ENCODE measurements around the gene CRYBA2.

CRYBA2 gene

GRCh38 chr2:218984239-218985020, 8.8 kb downstream of the CRYBA2 start:
- H3K27ac ChIP-seq = no peak overlapping the region

GRCh38 chr2:218983934-218984238, 9.3 kb downstream of the CRYBA2 start:
- Histone ChIP-seq H3K9me3 (ENCODE audit: low read depth, low read length) (no peaks in the 10 kb centered on the region), H3K36me3 (ENCODE audit: insufficient read depth, low read length) (no peaks in the 10 kb centered on the region), H3K4me3 (peak overlapping the region; percentile 71), H3K27ac (no peak overlapping the region), H3K9ac (ENCODE audit: insufficient read length) (no peak overlapping the region)
- TF ChIP-seq FOXP2 (optimal IDR thresholded peaks at IDR 0.05; ENCODE audit: control extremely low read depth, extremely low read length, insufficient read depth) = no peak
- DNase-seq (ENCODE audit: low read depth, low spot score) = no peak

More at GRCh38 chr2:218984239-218985020, 8.8 kb downstream of the CRYBA2 start:
- H3K9ac ChIP-seq (ENCODE audit: insufficient read length) = no peak overlapping the region
- no peak for DNase-seq (ENCODE audit: low read depth, low spot score)
- no peaks in the 10 kb centered on the region for H3K36me3 ChIP-seq (ENCODE audit: insufficient read depth, low read length)
- TF ChIP-seq POLR2AphosphoS5 (IDR thresholded peaks at IDR 0.05; ENCODE audit: borderline replicate concordance, low read depth, low read length) (no peak), EZH2 (IDR thresholded peaks at IDR 0.05) (no peak)
- no peaks in the 10 kb centered on the region for H3K9me3 ChIP-seq (ENCODE audit: low read depth, low read length)
- peak overlapping the region; percentile 71 for H3K4me3 ChIP-seq

- no peak overlapping the region for H3K4me3 ChIP-seq
- TF ChIP-seq POLR2AphosphoS5 (IDR thresholded peaks at IDR 0.05; ENCODE audit: borderline replicate concordance, low read depth, low read length) = no peak
- TF ChIP-seq FOXP2 (optimal IDR thresholded peaks at IDR 0.05; ENCODE audit: control extremely low read depth, extremely low read length, insufficient read depth) = no peak
- TF ChIP-seq EZH2 (IDR thresholded peaks at IDR 0.05) = no peak
- no peak for DNase-seq (ENCODE audit: low read depth, low spot score)
Observed at GRCh38 chr2:218983263-218983933, 9.8 kb downstream of the CRYBA2 start.

GRCh38 chr2:218982586-218983262, 10.5 kb downstream of the CRYBA2 start:
- H3K36me3 ChIP-seq (ENCODE audit: insufficient read depth, low read length) = no peaks in the 10 kb centered on the region
- H3K9me3 ChIP-seq (ENCODE audit: low read depth, low read length) = no peaks in the 10 kb centered on the region
- H3K27ac ChIP-seq = no peak overlapping the region
- H3K4me3 ChIP-seq = no peak overlapping the region
- no peak for DNase-seq (ENCODE audit: low read depth, low spot score)
- TF ChIP-seq FOXP2 (optimal IDR thresholded peaks at IDR 0.05; ENCODE audit: control extremely low read depth, extremely low read length, insufficient read depth) (no peak), EZH2 (IDR thresholded peaks at IDR 0.05) (no peak), POLR2AphosphoS5 (IDR thresholded peaks at IDR 0.05; ENCODE audit: borderline replicate concordance, low read depth, low read length) (no peak)
- H3K9ac ChIP-seq (ENCODE audit: insufficient read length) = no peak overlapping the region

More at GRCh38 chr2:218983263-218983933, 9.8 kb downstream of the CRYBA2 start:
- H3K36me3 ChIP-seq (ENCODE audit: insufficient read depth, low read length) = no peaks in the 10 kb centered on the region
- no peak overlapping the region for H3K9ac ChIP-seq (ENCODE audit: insufficient read length)
- no peak overlapping the region for H3K27ac ChIP-seq
- no peaks in the 10 kb centered on the region for H3K9me3 ChIP-seq (ENCODE audit: low read depth, low read length)

- TF ChIP-seq FOXP2 (optimal IDR thresholded peaks at IDR 0.05; ENCODE audit: control extremely low read depth, extremely low read length, insufficient read depth) (no peak), EZH2 (IDR thresholded peaks at IDR 0.05) (no peak), POLR2AphosphoS5 (IDR thresholded peaks at IDR 0.05; ENCODE audit: borderline replicate concordance, low read depth, low read length) (no peak)
- no peaks in the 10 kb centered on the region for H3K9me3 ChIP-seq (ENCODE audit: low read depth, low read length)
- no peak for DNase-seq (ENCODE audit: low read depth, low spot score)
- no peak overlapping the region for H3K4me3 ChIP-seq
- H3K9ac ChIP-seq (ENCODE audit: insufficient read length) = no peak overlapping the region
- no peaks in the 10 kb centered on the region for H3K36me3 ChIP-seq (ENCODE audit: insufficient read depth, low read length)
- no peak overlapping the region for H3K27ac ChIP-seq
Observed at GRCh38 chr2:218981881-218982585, 11.2 kb downstream of the CRYBA2 start.

- TF ChIP-seq FOXP2 (optimal IDR thresholded peaks at IDR 0.05; ENCODE audit: control extremely low read depth, extremely low read length, insufficient read depth) (no peak), POLR2AphosphoS5 (IDR thresholded peaks at IDR 0.05; ENCODE audit: borderline replicate concordance, low read depth, low read length) (no peak), EZH2 (IDR thresholded peaks at IDR 0.05) (no peak)
- no peak for DNase-seq (ENCODE audit: low read depth, low spot score)
- H3K9ac ChIP-seq (ENCODE audit: insufficient read length) = no peak overlapping the region
- no peaks in the 10 kb centered on the region for H3K36me3 ChIP-seq (ENCODE audit: insufficient read depth, low read length)
- no peak overlapping the region for H3K4me3 ChIP-seq
- no peaks in the 10 kb centered on the region for H3K9me3 ChIP-seq (ENCODE audit: low read depth, low read length)
- no peak overlapping the region for H3K27ac ChIP-seq
Observed at GRCh38 chr2:218981390-218981880, 11.8 kb downstream of the CRYBA2 start.

- no peaks in the 10 kb centered on the region for H3K9me3 ChIP-seq (ENCODE audit: low read depth, low read length)
- H3K36me3 ChIP-seq (ENCODE audit: insufficient read depth, low read length) = no peaks in the 10 kb centered on the region
- no peak overlapping the region for H3K9ac ChIP-seq (ENCODE audit: insufficient read length)
- H3K27ac ChIP-seq = no peak overlapping the region
- no peak overlapping the region for H3K4me3 ChIP-seq
- TF ChIP-seq POLR2AphosphoS5 (IDR thresholded peaks at IDR 0.05; ENCODE audit: borderline replicate concordance, low read depth, low read length) (no peak), EZH2 (IDR thresholded peaks at IDR 0.05) (no peak), FOXP2 (optimal IDR thresholded peaks at IDR 0.05; ENCODE audit: control extremely low read depth, extremely low read length, insufficient read depth) (no peak)
- DNase-seq (ENCODE audit: low read depth, low spot score) = no peak
Observed at GRCh38 chr2:218980735-218981389, 12.4 kb downstream of the CRYBA2 start.
